PC-9 (cell line): Measurements from ENCODE around the gene FAM217B. TPM values are rescaled to one million over a fixed set of nuclear protein-coding genes. Genes with fewer than 3 reads are reported as not detected.

Source experiments
- BruUV-seq: library from RNA; stranded (reverse); fragments of 400-500 nt; replicated peaks from 2 replicates; lab custom pipeline; 2021; lab: Mats Ljungman, UMichigan
- CTCF ChIA-PET: fragments of 300-600 bp; sonication (Branson Sonifier 250); formaldehyde crosslinking; loops from one replicate; lab custom pipeline; 2022; ENCODE audit warnings: antibody characterized with exemption; lab: Charles Lee
- POLR2A ChIA-PET: fragments of 300-600 bp; sonication (Branson Sonifier 250); formaldehyde crosslinking; loops from one replicate; lab custom pipeline; 2022; ENCODE audit warnings: antibody characterized with exemption; ENCODE audit not compliant: unreplicated experiment; lab: Charles Lee
- DNase-seq, 2 experiments: peaks; one replicate each; pipeline versions ENCODE4 v3.0.0 to v3.0.0-alpha.2; 2015 to 2022; ENCODE audit warnings: mixed read lengths in 1 of 2
- H2AFZ ChIP-seq: fragments of 200-600 bp; sonication (generic); 2 replicates; pipeline ENCODE4 v1.8.1; 2017; ENCODE audit warnings: antibody characterized with exemption
- H3F3A ChIP-seq: fragments of 200-600 bp; sonication (generic); 2 replicates; pipeline ENCODE4 v1.8.1; 2017; ENCODE audit warnings: antibody characterized with exemption, mild to moderate bottlenecking, low read depth; ENCODE audit not compliant: insufficient read depth
- H3K27ac ChIP-seq: fragments of 200-600 bp; sonication (generic); 2 replicates; pipeline ENCODE4 v1.6.1; 2016; ENCODE audit warnings: mixed run types
- H3K27me3 ChIP-seq: fragments of 200-600 bp; sonication (generic); 2 replicates; pipeline ENCODE4 v1.6.1; 2016; ENCODE audit warnings: low read depth, mixed run types; ENCODE audit not compliant: insufficient read depth
- H3K36me3 ChIP-seq: fragments of 200-600 bp; sonication (generic); 2 replicates; pipeline ENCODE4 v1.6.1; 2016; ENCODE audit warnings: low read depth, mixed run types
- H3K4me1 ChIP-seq: fragments of 200-600 bp; sonication (generic); replicated peaks from 2 replicates; pipeline ENCODE4 v1.6.1; 2016; ENCODE audit warnings: mixed run types; ENCODE audit not compliant: insufficient read depth
- H3K4me2 ChIP-seq: fragments of 200-600 bp; sonication (generic); 2 replicates; pipeline ENCODE4 v1.6.1; 2017; ENCODE audit warnings: mixed run types
- H3K4me3 ChIP-seq: fragments of 200-600 bp; sonication (generic); 2 replicates; pipeline ENCODE4 v1.6.1; 2016; ENCODE audit warnings: mixed run types
- H3K79me2 ChIP-seq: fragments of 200-600 bp; sonication (generic); 2 replicates; pipeline ENCODE4 v1.6.1; 2017; ENCODE audit warnings: low read depth, mixed run types
- H3K9me2 ChIP-seq: fragments of 200-600 bp; sonication (generic); 2 replicates; pipeline ENCODE4 v1.8.1; 2017; ENCODE audit warnings: mild to moderate bottlenecking; ENCODE audit not compliant: insufficient read depth
- H3K9me3 ChIP-seq: fragments of 200-600 bp; sonication (generic); 2 replicates; pipeline ENCODE4 v1.8.1; 2016; ENCODE audit warnings: low read depth; ENCODE audit not compliant: insufficient read depth
- H4K20me1 ChIP-seq: fragments of 200-600 bp; sonication (generic); 2 replicates; pipeline ENCODE4 v1.8.1; 2017; ENCODE audit not compliant: insufficient read depth
- EZH2 ChIP-seq: fragments of 200-600 bp; sonication (generic); IDR thresholded peaks from 2 replicates; pipeline ENCODE4 v1.8.0; 2017; ENCODE audit warnings: antibody characterized with exemption, low read depth
- intact Hi-C: fragments of 100-400 bp; cut with micrococcal nuclease; formaldehyde crosslinking; loops from one replicate; pipeline ENCODE4 v1.10.0; 2022; ENCODE audit not compliant: unreplicated experiment
- total RNA-seq: library from RNA; stranded (reverse); gene quantifications from 2 replicates; pipeline ENCODE4 v1.2.3, GENCODE V29; 2021
- TF ChIP-seq, protein P1 (sequence below): fragments of 200-600 bp; sonication (generic); conservative IDR thresholded peaks from 2 replicates; pipeline ENCODE4 v1.6.1; 2017; ENCODE audit warnings: mixed run types, antibody characterized with exemption, mild to moderate bottlenecking, moderate library complexity

FAM217B gene
- total RNA-seq, 1 experiment from 2014 or later, result 20.2 TPM

GRCh38 chr20:59984541-59984940 is 44.4 kb downstream of the FAM217B start:
- intact Hi-C loops, result no loop called here
- Histone ChIP-seq H3K4me2 (no peak overlapping the region), H3K27me3 (no peaks in the 10 kb centered on the region), H3K36me3 (0 out of 2 replicates have a peak, but pooled peaks cover 9% of the 10 kb centered on the region), H3K9me3 (no peaks in the 10 kb centered on the region; the same call in 1 of the 2 replicates), H3K27ac (no peak overlapping the region), H3K4me3 (no peak overlapping the region), H2AFZ (no peak overlapping the region), H3K9me2 (no peaks in the 10 kb centered on the region), H3K4me1 (peaks cover 36% of the 10 kb centered on the region), H4K20me1 (no peaks in the 10 kb centered on the region), H3F3A (peaks cover 10% of the 10 kb centered on the region), H3K79me2 (no peaks in the 10 kb centered on the region)
- CTCF ChIA-PET, result no interaction called here
- DNase-seq, result peak in 1 of 2 experiments; percentile 5
- TF ChIP-seq, protein P1, sequence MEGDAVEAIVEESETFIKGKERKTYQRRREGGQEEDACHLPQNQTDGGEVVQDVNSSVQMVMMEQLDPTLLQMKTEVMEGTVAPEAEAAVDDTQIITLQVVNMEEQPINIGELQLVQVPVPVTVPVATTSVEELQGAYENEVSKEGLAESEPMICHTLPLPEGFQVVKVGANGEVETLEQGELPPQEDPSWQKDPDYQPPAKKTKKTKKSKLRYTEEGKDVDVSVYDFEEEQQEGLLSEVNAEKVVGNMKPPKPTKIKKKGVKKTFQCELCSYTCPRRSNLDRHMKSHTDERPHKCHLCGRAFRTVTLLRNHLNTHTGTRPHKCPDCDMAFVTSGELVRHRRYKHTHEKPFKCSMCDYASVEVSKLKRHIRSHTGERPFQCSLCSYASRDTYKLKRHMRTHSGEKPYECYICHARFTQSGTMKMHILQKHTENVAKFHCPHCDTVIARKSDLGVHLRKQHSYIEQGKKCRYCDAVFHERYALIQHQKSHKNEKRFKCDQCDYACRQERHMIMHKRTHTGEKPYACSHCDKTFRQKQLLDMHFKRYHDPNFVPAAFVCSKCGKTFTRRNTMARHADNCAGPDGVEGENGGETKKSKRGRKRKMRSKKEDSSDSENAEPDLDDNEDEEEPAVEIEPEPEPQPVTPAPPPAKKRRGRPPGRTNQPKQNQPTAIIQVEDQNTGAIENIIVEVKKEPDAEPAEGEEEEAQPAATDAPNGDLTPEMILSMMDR, result no peak
- TF ChIP-seq EZH2, result no peak
- BruUV-seq, result no TSS peak
- POLR2A ChIA-PET, result no interaction called here

GRCh38 chr20:59985164-59985563 is 45.0 kb downstream of the FAM217B start:
- Histone ChIP-seq H2AFZ (no peak overlapping the region), H4K20me1 (no peaks in the 10 kb centered on the region), H3K9me2 (no peaks in the 10 kb centered on the region), H3K4me2 (no peak overlapping the region), H3K27ac (no peak overlapping the region), H3F3A (peaks cover 10% of the 10 kb centered on the region), H3K79me2 (no peaks in the 10 kb centered on the region), H3K27me3 (no peaks in the 10 kb centered on the region), H3K36me3 (0 out of 2 replicates have a peak, but pooled peaks cover 9% of the 10 kb centered on the region), H3K9me3 (no peaks in the 10 kb centered on the region; the same call in 1 of the 2 replicates), H3K4me3 (no peak overlapping the region), H3K4me1 (peaks cover 36% of the 10 kb centered on the region)
- CTCF ChIA-PET, result no interaction called here
- POLR2A ChIA-PET, result interaction anchor here (0.5 kb wide), 1 partner anchor 33 kb away, joined by 6 read pairs; no protein-coding TSS in a partner anchor
- intact Hi-C loops, result loop anchor here (5.0 kb wide), 1 partner anchor 43 kb away; the partner anchor contains the start of genes FAM217B and PPP1R3D
- TF ChIP-seq, protein P1, result no peak
- peak in 1 of 2 experiments; percentile 23 for DNase-seq
- no TSS peak for BruUV-seq

DNA sequence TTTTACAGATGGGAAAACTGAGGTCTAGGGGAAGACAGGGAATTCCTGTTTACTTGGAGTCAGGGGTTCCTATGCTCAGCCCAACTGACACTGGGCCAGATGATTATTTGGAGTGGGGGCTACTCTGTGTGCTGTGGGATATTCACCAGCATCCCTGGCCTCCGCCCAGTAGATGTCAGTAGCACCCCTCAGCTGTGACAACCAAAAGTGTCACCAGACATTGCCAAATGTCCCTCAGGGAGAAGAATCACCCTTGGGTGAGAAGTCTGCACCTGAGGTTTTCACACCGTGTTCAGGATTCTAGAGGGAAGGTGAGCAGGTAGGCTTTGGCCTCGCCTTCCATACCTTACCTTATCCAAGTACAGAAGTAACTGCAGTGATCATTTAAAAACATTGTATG is 45.7 kb downstream of the FAM217B start:
- H4K20me1 ChIP-seq, result no peaks in the 10 kb centered on the region

More for the DNA sequence above, 45.7 kb downstream of the FAM217B start:
- no peak overlapping the region for H3K27ac ChIP-seq
- H3F3A ChIP-seq, result peaks cover 10% of the 10 kb centered on the region
- no peaks in the 10 kb centered on the region; the same call in 1 of the 2 replicates for H3K9me3 ChIP-seq
- 0 out of 2 replicates have a peak, but pooled peaks cover 9% of the 10 kb centered on the region for H3K36me3 ChIP-seq
- no peaks in the 10 kb centered on the region for H3K79me2 ChIP-seq
- POLR2A ChIA-PET, result interaction anchor here (0.6 kb wide), 1 partner anchor 954 kb away, joined by 5 read pairs; the partner anchor contains the start of gene ATP5F1E
- no peak overlapping the region for H2AFZ ChIP-seq
- no peak overlapping the region for H3K4me3 ChIP-seq
- H3K4me2 ChIP-seq, result no peak overlapping the region
- intact Hi-C loops, result loop anchor here (5.0 kb wide), 1 partner anchor 44 kb away; the partner anchor contains the start of genes FAM217B and PPP1R3D
- TF ChIP-seq, protein P1, result peak; percentile 52
- no peak for TF ChIP-seq EZH2
- peaks cover 36% of the 10 kb centered on the region for H3K4me1 ChIP-seq
- CTCF ChIA-PET, result interaction anchor here (0.6 kb wide), 1 partner anchor 151 kb away, joined by 8 read pairs; no protein-coding TSS in a partner anchor
- peak in 1 of 2 experiments; percentile 56 for DNase-seq
- BruUV-seq, result no TSS peak
- no peaks in the 10 kb centered on the region for H3K9me2 ChIP-seq
- no peaks in the 10 kb centered on the region for H3K27me3 ChIP-seq
